B cell (primary cell): ENCODE measurements around the gene PLCG2. TPM values are rescaled to one million over a fixed set of nuclear protein-coding genes. Genes with fewer than 3 reads are reported as not detected.
"Not testable (repeated sequence)": the region's sequence is repeated elsewhere in the genome, so short reads cannot be mapped to it uniquely, and the experiment has no call there.

ENCODE experiments used
- ATAC-seq: fragments of 200-7000 bp; cut with Tn5 transposase; one replicate; pipeline ENCODE4 v1.10.0; 2021; ENCODE audit warnings: low read depth, mild to moderate bottlenecking, moderate number of reproducible peaks, moderate library complexity
- CTCF ChIA-PET: fragments of 350-600 bp; sonication (Branson Sonifier 250); formaldehyde crosslinking; loops from one replicate; lab custom pipeline; 2021; ENCODE audit warnings: antibody characterized with exemption, inconsistent platforms; lab: Charles Lee
- POLR2A ChIA-PET: fragments of 350-600 bp; sonication (Branson Sonifier 250); formaldehyde crosslinking; loops from one replicate; lab custom pipeline; 2021; ENCODE audit warnings: antibody characterized with exemption; lab: Charles Lee
- DNase-seq: peaks from one replicate; pipeline ENCODE4 v3.0.0; 2013
- H2AFZ ChIP-seq: 2 replicates; pipeline ENCODE4 v1.6.1; 2012; ENCODE audit warnings: mild to moderate bottlenecking, low read depth, low read length; ENCODE audit not compliant: insufficient read depth, poor library complexity, severe bottlenecking
- H3K27ac ChIP-seq, 2 donors: 1 replicate in 1 of 2; 2 replicates in 1 of 2; pipeline ENCODE4 v1.5.1; 2012 to 2013; ENCODE audit warnings: low read length in 2 of 2, mild to moderate bottlenecking in 2 of 2, moderate library complexity in 1 of 2
- H3K27me3 ChIP-seq, 4 experiments: fragments of 200-600 bp in 1 of 4; sonication (generic) in 1 of 4; replicated peaks in 1 of 4; 1 replicate in 2 of 4; 2 replicates in 2 of 4; pipeline versions ENCODE4 v1.6.1 to v1.7.0; 2013 to 2016; ENCODE audit warnings: low read length in 3 of 4, mild to moderate bottlenecking in 2 of 4, mixed read lengths in 1 of 4, moderate library complexity in 1 of 4; ENCODE audit not compliant: insufficient read depth in 4 of 4, control insufficient read depth in 3 of 4; ENCODE audit errors: control extremely low read depth in 1 of 4
- H3K36me3 ChIP-seq, 2 experiments: replicated peaks in 1 of 2; 1 replicate in 1 of 2; 2 replicates in 1 of 2; pipeline versions ENCODE4 v1.6.1 to v1.7.1; 2013; ENCODE audit warnings: low read length in 1 of 2; ENCODE audit not compliant: insufficient read depth in 2 of 2, control insufficient read depth in 1 of 2; ENCODE audit errors: control extremely low read depth in 1 of 2, extremely low read depth in 1 of 2
- H3K4me1 ChIP-seq, 2 donors: fragments of 200-600 bp in 1 of 2; sonication (generic) in 1 of 2; 1 replicate in 1 of 2; 2 replicates in 1 of 2; pipeline versions ENCODE4 v1.5.1 to v1.6.1; 2013 to 2017; ENCODE audit warnings: low read length in 2 of 2; ENCODE audit not compliant: control insufficient read depth in 2 of 2, insufficient read depth in 2 of 2
- H3K4me2 ChIP-seq: replicated peaks from 2 replicates; pipeline ENCODE3; 2012; ENCODE audit warnings: mild to moderate bottlenecking, low read depth, low read length; ENCODE audit not compliant: poor library complexity, severe bottlenecking
- H3K4me3 ChIP-seq, 5 experiments: fragments of 200-600 bp in 1 of 5; sonication (generic) in 1 of 5; 1 replicate in 3 of 5; 2 replicates in 2 of 5; pipeline versions ENCODE4 v1.5.1 to v1.7.0; 2011 to 2016; ENCODE audit warnings: low read length in 4 of 5, mild to moderate bottlenecking in 4 of 5, low read depth in 2 of 5, control low read depth in 1 of 5, moderate library complexity in 1 of 5; ENCODE audit not compliant: insufficient read depth in 1 of 5; ENCODE audit errors: control extremely low read depth in 1 of 5, extremely low read depth in 1 of 5
- H3K79me2 ChIP-seq: fragments of 200-600 bp; sonication (generic); one replicate; pipeline ENCODE4 v1.6.0; 2016; ENCODE audit warnings: low read length; ENCODE audit not compliant: control insufficient read depth, insufficient read depth
- H3K9ac ChIP-seq: fragments of 200-600 bp; sonication (generic); 2 replicates; pipeline ENCODE4 v1.6.1; 2017; ENCODE audit warnings: mild to moderate bottlenecking, low read length, moderate library complexity
- H3K9me3 ChIP-seq, 3 donors: one replicate each; pipeline versions ENCODE4 v1.6.1 to v1.7.1; 2013; ENCODE audit warnings: low read length in 2 of 3; ENCODE audit not compliant: control insufficient read depth in 2 of 3, insufficient read depth in 1 of 3; ENCODE audit errors: control extremely low read depth in 1 of 3
- H4K20me1 ChIP-seq: 2 replicates; pipeline ENCODE4 v1.6.0; 2012; ENCODE audit warnings: mild to moderate bottlenecking, low read length; ENCODE audit not compliant: insufficient read depth, control insufficient read depth, poor library complexity, severe bottlenecking
- H3K27ac Mint-ChIP-seq: one replicate; pipeline ENCODE4 v1.8.0; 2021; ENCODE audit warnings: mixed read lengths
- H3K27me3 Mint-ChIP-seq: one replicate; pipeline ENCODE4 v1.8.0; 2021; ENCODE audit warnings: mixed read lengths
- H3K4me1 Mint-ChIP-seq: one replicate; pipeline ENCODE4 v1.8.0; 2021; ENCODE audit warnings: mixed read lengths
- H3K4me3 Mint-ChIP-seq: one replicate; pipeline ENCODE4 v1.8.0; 2021; ENCODE audit warnings: mixed read lengths
- H3K9me3 Mint-ChIP-seq: one replicate; pipeline ENCODE4 v1.8.0; 2022; ENCODE audit warnings: mixed read lengths; ENCODE audit not compliant: insufficient read depth
- CTCF ChIP-seq: fragments of 200-600 bp; IDR thresholded peaks from one replicate; pipeline ENCODE4 v1.8.0; 2022; ENCODE audit warnings: antibody characterized with exemption, mild to moderate bottlenecking
- EZH2 ChIP-seq: IDR thresholded peaks from 2 replicates; pipeline ENCODE4 v1.6.1; 2012; ENCODE audit warnings: borderline replicate concordance, low read depth, mild to moderate bottlenecking, moderate library complexity, low read length; ENCODE audit not compliant: insufficient read depth, poor library complexity, severe bottlenecking
- WGBS: methylation state at CpG from one replicate; pipeline ENCODE4 v1.1.5; 2013; ENCODE audit warnings: missing lambda C conversion rate; ENCODE audit not compliant: insufficient coverage; 5-methylcytosine and 5-hydroxymethylcytosine counted together
- intact Hi-C: fragments of 100-400 bp; cut with micrococcal nuclease; formaldehyde crosslinking; loops from one replicate; pipeline ENCODE4 v1.10.0; 2022
- polyA plus RNA-seq: library from polyadenylated mRNA; depleted of rRNA; stranded (reverse); fragments of >200 nt; gene quantifications from 2 replicates; pipeline ENCODE4 v1.2.3, GENCODE V29; 2012
- total RNA-seq, 2 donors: library from RNA; stranded (reverse); fragments of 120-200 nt in 1 of 2; gene quantifications; 1 replicate in 1 of 2; 2 replicates in 1 of 2; pipeline versions ENCODE4 v1.2.3 to v1.2.4, GENCODE V29; 2013 to 2022

The PLCG2 gene
- total and polyA plus RNA-seq, 2 donors (not counting 1 experiment from before 2014, with no cell fraction given), result 194 to 812 TPM

- H3K9ac ChIP-seq, H3K27ac ChIP-seq, H2AFZ ChIP-seq, H3K4me2 ChIP-seq, H3K27me3 ChIP-seq, H3K27ac Mint-ChIP-seq, H3K4me3 Mint-ChIP-seq, H3K4me3 ChIP-seq, POLR2A ChIA-PET, H3K9me3 ChIP-seq, ATAC-seq, H3K9me3 Mint-ChIP-seq, DNase-seq, H3K27me3 Mint-ChIP-seq: not testable (repeated sequence)
- H4K20me1 ChIP-seq, result peaks cover 59% of the 10 kb centered on the region
- peaks cover 4 to 68% of the 10 kb centered on the region in 2 experiments for H3K36me3 ChIP-seq
- peaks cover 21% of the 10 kb centered on the region in 2 donors for H3K4me1 ChIP-seq
- WGBS, result over 99% methylated on average over 12 of the region's 12 CpGs
- peaks cover 20% of the 10 kb centered on the region for H3K4me1 Mint-ChIP-seq
- H3K79me2 ChIP-seq, result peaks cover 89% of the 10 kb centered on the region
- CTCF ChIA-PET, result interaction anchor here (8.4 to 9.2 kb wide), 3 partner anchors 10 to 139 kb away, joined by 90 to 128 read pairs (median 91); partner anchors contain the start of gene PLCG2
- intact Hi-C loops, result loop anchor here (10.0 kb wide), 1 partner anchor 253 kb away; no protein-coding TSS in a partner anchor
These were observed 98.4 kb downstream of the PLCG2 start for GRCh38 chr16:81877490-81877889.

- no peaks in the 10 kb centered on the region for H3K9me3 Mint-ChIP-seq
- Histone ChIP-seq H3K79me2 (peaks cover 96% of the 10 kb centered on the region), H4K20me1 (peaks cover 70% of the 10 kb centered on the region)
These were observed 99.4 kb downstream of the PLCG2 start for GRCh38 chr16:81878529-81878928.

More at GRCh38 chr16:81878529-81878928, 99.4 kb downstream of the PLCG2 start:
- TF ChIP-seq CTCF, result no peak
- no peak for TF ChIP-seq EZH2
- H3K4me2 ChIP-seq, result no peak overlapping the region
- DNase-seq (no peak), ATAC-seq (no peak)
- no peak overlapping the region for H2AFZ ChIP-seq
- H3K9me3 ChIP-seq, result no peaks in the 10 kb centered on the region
- over 99% methylated on average over 10 of the region's 10 CpGs for WGBS
- H3K9ac ChIP-seq, result no peak overlapping the region
- ChIA-PET CTCF (interaction anchor here (1.2 to 9.2 kb wide), 3 partner anchors 8 to 181 kb away, joined by 3 to 90 read pairs (median 4); no protein-coding TSS in a partner anchor), POLR2A (no interaction called here)
- Mint-ChIP-seq H3K27ac (no peak overlapping the region), H3K27me3 (no peaks in the 10 kb centered on the region), H3K4me3 (no peak overlapping the region), H3K4me1 (peaks cover 13% of the 10 kb centered on the region)
- intact Hi-C loops, result loop anchor here (10.0 kb wide), 1 partner anchor 254 kb away; no protein-coding TSS in a partner anchor
- H3K36me3 ChIP-seq, result peaks cover 0 to 73% of the 10 kb centered on the region in 2 experiments
- no peak overlapping the region for H3K27ac ChIP-seq
- H3K4me1 ChIP-seq, result peaks cover 11% of the 10 kb centered on the region in 2 donors
- H3K27me3 ChIP-seq, result no peaks in the 10 kb centered on the region
- H3K4me3 ChIP-seq, result no peak overlapping the region
